Breast epithelium (tissue), 4 donors: ENCODE results near the gene TXNRD1. TPM values are rescaled to one million over a fixed set of nuclear protein-coding genes. Genes with fewer than 3 reads are reported as not detected.

Experiments used
- DNase-seq, 2 donors: peaks; one replicate each; pipeline ENCODE4 v3.0.0-alpha.2; 2019; ENCODE audit warnings: low spot score in 2 of 2
- H3K27ac ChIP-seq, 2 donors: fragments of 200-600 bp; sonication (generic) in 1 of 2; one replicate each; pipeline ENCODE4 v1.5.1; 2016 to 2019; ENCODE audit warnings: mild to moderate bottlenecking in 1 of 2
- H3K27me3 ChIP-seq, 2 donors: fragments of 200-600 bp; sonication (generic) in 1 of 2; one replicate each; pipeline versions ENCODE4 v1.5.1 to v1.6.0; 2017 to 2019; ENCODE audit warnings: control low read depth in 1 of 2, mild to moderate bottlenecking in 1 of 2
- H3K36me3 ChIP-seq: fragments of 200-600 bp; one replicate; pipeline ENCODE4 v1.5.1; 2019
- H3K4me1 ChIP-seq, 2 donors: fragments of 200-600 bp; sonication (generic); one replicate each; pipeline ENCODE4 v1.5.1; 2016 to 2019; ENCODE audit warnings: control low read depth in 1 of 2
- H3K4me3 ChIP-seq, 3 donors: fragments of 200-600 bp; sonication (generic); 1 replicate in 2 of 3; 2 replicates in 1 of 3; pipeline ENCODE4 v1.5.1; 2016 to 2019; ENCODE audit warnings: mild to moderate bottlenecking in 3 of 3, moderate library complexity in 2 of 3
- H3K9me3 ChIP-seq, 2 donors: fragments of 200-600 bp; sonication (generic) in 1 of 2; one replicate each; pipeline ENCODE4 v1.5.1; 2016 to 2019; ENCODE audit warnings: control low read depth in 1 of 2
- POLR2A ChIP-seq: fragments of 450-650 bp; IDR thresholded peaks from one replicate; pipeline ENCODE4 v1.6.1; 2016; ENCODE audit warnings: antibody characterized with exemption, mild to moderate bottlenecking, moderate library complexity
- POLR2AphosphoS5 ChIP-seq, 3 donors: sonication (generic); formaldehyde crosslinking; IDR thresholded peaks; one replicate each; pipeline ENCODE4 v1.6.1; 2017; ENCODE audit warnings: antibody characterized with exemption in 3 of 3
- intact Hi-C: fragments of 100-400 bp; cut with DNase I; formaldehyde crosslinking; loops from one replicate; pipeline ENCODE4 v1.15.1; 2023; ENCODE audit warnings: low total_unique reads
- total RNA-seq, 3 donors: library from RNA; depleted of rRNA; stranded (reverse); fragments of >200 nt; gene quantifications; one replicate each; pipeline ENCODE4 v1.1.0, GENCODE V29; 2016
- TF ChIP-seq, protein P1 (sequence below), 3 donors: fragments of 450-650 bp; IDR thresholded peaks; one replicate each; pipeline ENCODE4 v1.5.1; 2016 to 2017; ENCODE audit warnings: antibody characterized with exemption in 3 of 3, mild to moderate bottlenecking in 3 of 3, moderate library complexity in 3 of 3

The TXNRD1 gene
- total RNA-seq, 3 donors from 2014 or later: 60.2 to 137 (median 103) TPM

DNA sequence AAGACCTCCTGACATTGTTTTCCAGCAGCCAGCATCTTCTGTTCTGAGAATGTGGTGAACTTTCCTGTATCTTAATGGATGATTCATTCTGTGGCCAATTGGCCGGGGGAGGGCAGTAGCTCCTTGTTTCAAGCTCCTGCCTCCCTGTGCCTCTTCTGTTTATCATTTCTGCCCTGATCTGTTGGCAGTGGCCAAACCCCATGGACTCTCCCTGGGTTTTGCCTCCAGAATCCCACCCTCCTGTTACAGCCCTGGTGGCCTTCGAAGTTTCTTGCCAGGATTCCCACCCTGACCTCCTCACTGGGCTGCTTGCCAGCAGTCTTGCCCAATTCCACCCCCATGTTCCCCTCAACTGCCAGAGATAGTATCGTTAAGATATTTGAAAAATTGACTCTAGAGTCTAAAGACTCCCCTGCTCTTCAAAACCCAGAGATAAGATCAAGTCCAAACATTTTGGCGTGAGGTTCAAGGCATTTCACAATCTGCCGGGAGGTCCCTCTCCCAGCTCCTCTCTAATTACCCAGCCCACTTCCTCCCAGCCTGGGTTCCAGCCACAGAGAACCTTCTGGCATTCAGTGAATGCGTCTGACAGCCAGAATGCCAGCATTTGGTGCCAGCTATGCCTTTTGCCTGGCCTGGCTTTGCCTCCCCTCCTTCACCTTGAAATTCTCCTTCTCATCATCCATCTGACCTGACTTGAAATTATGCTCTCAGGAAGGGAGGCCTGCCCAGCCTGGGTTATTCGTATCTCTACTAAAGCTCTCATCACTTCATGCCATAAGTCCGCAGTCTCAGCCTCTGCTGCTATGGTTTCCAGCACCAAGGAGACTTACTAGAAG is 37.7 kb upstream of the TXNRD1 start:
- intact Hi-C loops: no loop called here
- TF ChIP-seq POLR2A (no peak), POLR2AphosphoS5 (IDR thresholded peaks at IDR 0.05) (peak; percentile 71 to 93 (median 73))
- TF ChIP-seq, protein P1, sequence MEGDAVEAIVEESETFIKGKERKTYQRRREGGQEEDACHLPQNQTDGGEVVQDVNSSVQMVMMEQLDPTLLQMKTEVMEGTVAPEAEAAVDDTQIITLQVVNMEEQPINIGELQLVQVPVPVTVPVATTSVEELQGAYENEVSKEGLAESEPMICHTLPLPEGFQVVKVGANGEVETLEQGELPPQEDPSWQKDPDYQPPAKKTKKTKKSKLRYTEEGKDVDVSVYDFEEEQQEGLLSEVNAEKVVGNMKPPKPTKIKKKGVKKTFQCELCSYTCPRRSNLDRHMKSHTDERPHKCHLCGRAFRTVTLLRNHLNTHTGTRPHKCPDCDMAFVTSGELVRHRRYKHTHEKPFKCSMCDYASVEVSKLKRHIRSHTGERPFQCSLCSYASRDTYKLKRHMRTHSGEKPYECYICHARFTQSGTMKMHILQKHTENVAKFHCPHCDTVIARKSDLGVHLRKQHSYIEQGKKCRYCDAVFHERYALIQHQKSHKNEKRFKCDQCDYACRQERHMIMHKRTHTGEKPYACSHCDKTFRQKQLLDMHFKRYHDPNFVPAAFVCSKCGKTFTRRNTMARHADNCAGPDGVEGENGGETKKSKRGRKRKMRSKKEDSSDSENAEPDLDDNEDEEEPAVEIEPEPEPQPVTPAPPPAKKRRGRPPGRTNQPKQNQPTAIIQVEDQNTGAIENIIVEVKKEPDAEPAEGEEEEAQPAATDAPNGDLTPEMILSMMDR (IDR thresholded peaks at IDR 0.05): peak in 1 of 3 donors; percentile 22
- Histone ChIP-seq H3K4me3 (peak overlapping the region in 2 of 3 donors; percentile 12 to 40), H3K4me1 (peaks cover 24 to 26% of the 10 kb centered on the region in 2 donors), H3K27ac (peak overlapping the region; percentile 87 to 94), H3K9me3 (no peaks in the 10 kb centered on the region), H3K36me3 (no peaks in the 10 kb centered on the region), H3K27me3 (no peaks in the 10 kb centered on the region)
- DNase-seq: peak; percentile 61 to 91

DNA sequence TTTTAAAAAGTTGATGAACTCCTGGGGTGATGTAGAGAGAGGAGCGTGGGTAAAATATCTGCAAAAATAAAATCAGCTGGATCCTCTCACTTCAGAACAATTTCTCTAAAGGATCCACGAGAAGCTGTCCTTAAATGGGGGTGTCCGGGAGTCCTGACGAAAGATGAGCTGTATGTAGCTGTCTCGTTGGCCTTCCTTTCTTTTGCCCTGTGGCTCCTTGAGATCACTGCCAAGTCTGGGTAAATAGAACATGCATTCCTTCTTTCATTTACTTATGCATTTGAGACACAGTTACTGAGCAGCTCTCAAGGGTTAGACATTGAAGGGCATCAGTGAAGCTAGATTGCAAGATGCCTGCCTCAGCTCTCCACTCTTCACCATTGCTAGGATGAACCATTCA is 35.2 kb upstream of the TXNRD1 start:
- Histone ChIP-seq H3K27me3 (no peaks in the 10 kb centered on the region), H3K4me3 (no peak overlapping the region), H3K36me3 (no peaks in the 10 kb centered on the region), H3K4me1 (peaks cover 25 to 26% of the 10 kb centered on the region in 2 donors), H3K27ac (peak overlapping the region; percentile 87 to 94), H3K9me3 (peaks cover 13% of the 10 kb centered on the region in 2 donors)
- DNase-seq: peak in 1 of 2 donors; percentile 61
- intact Hi-C loops: no loop called here
- TF ChIP-seq POLR2A (no peak), POLR2AphosphoS5 (IDR thresholded peaks at IDR 0.05) (no peak)
- TF ChIP-seq, protein P1 (IDR thresholded peaks at IDR 0.05): no peak

DNA sequence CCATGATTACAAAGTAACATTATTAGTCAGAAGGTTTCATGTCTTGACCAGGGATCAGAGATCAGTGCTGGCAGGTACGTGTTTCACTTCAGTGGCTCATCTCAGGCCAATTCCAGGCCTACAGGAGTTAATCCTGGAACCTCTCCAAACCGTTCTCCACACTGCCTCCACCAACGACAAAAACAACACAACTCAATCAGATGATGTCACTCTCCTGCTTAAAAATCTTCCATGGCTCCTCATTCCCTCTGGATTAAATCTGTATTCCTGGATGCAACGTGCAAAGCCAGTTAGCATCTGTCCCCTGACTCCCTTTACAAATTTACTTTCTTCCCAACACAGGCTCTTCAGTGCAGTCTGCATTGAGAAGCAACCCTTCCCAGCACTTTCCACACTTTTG is 34.3 kb upstream of the TXNRD1 start:
- TF ChIP-seq POLR2A (no peak), POLR2AphosphoS5 (IDR thresholded peaks at IDR 0.05) (no peak)
- TF ChIP-seq, protein P1 (IDR thresholded peaks at IDR 0.05): no peak
- Histone ChIP-seq H3K36me3 (no peaks in the 10 kb centered on the region), H3K4me1 (peaks cover 25 to 26% of the 10 kb centered on the region in 2 donors), H3K27ac (peak overlapping the region; percentile 87 to 94), H3K9me3 (peaks cover 13% of the 10 kb centered on the region in 2 donors), H3K27me3 (no peaks in the 10 kb centered on the region), H3K4me3 (no peak overlapping the region)
- no peak for DNase-seq
- intact Hi-C loops: no loop called here

GRCh38 chr12:104182144-104182543 is 33.4 kb upstream of the TXNRD1 start:
- intact Hi-C loops: no loop called here
- Histone ChIP-seq H3K27me3 (no peaks in the 10 kb centered on the region), H3K9me3 (peaks cover 13% of the 10 kb centered on the region in 2 donors), H3K4me1 (peaks cover 22 to 26% of the 10 kb centered on the region in 2 donors), H3K27ac (peak overlapping the region; percentile 79 to 87), H3K36me3 (no peaks in the 10 kb centered on the region), H3K4me3 (peak overlapping the region in 1 of 3 donors; percentile 20)
- TF ChIP-seq POLR2AphosphoS5 (IDR thresholded peaks at IDR 0.05): peak; percentile 59 to 90 (median 74)
- TF ChIP-seq, protein P1 (IDR thresholded peaks at IDR 0.05): no peak
- peak in 1 of 2 donors; percentile 71 for DNase-seq
